22Rv1 (cell line): Measurements from ENCODE around the gene ANKRD40.

ENCODE experiments used
- H3K27ac ChIP-seq: fragments of 450-650 bp; 2 replicates; pipeline ENCODE4 v1.5.1; 2017
- ZFX ChIP-seq: fragments of 450-650 bp; IDR thresholded peaks from 2 replicates; pipeline ENCODE4 v1.6.1; 2017; ENCODE audit warnings: antibody characterized with exemption, borderline replicate concordance
- TF ChIP-seq, protein P1 (sequence below): fragments of 450-650 bp; IDR thresholded peaks from 2 replicates; pipeline ENCODE4 v1.5.1; 2017; ENCODE audit warnings: mild to moderate bottlenecking

The ANKRD40 gene

DNA sequence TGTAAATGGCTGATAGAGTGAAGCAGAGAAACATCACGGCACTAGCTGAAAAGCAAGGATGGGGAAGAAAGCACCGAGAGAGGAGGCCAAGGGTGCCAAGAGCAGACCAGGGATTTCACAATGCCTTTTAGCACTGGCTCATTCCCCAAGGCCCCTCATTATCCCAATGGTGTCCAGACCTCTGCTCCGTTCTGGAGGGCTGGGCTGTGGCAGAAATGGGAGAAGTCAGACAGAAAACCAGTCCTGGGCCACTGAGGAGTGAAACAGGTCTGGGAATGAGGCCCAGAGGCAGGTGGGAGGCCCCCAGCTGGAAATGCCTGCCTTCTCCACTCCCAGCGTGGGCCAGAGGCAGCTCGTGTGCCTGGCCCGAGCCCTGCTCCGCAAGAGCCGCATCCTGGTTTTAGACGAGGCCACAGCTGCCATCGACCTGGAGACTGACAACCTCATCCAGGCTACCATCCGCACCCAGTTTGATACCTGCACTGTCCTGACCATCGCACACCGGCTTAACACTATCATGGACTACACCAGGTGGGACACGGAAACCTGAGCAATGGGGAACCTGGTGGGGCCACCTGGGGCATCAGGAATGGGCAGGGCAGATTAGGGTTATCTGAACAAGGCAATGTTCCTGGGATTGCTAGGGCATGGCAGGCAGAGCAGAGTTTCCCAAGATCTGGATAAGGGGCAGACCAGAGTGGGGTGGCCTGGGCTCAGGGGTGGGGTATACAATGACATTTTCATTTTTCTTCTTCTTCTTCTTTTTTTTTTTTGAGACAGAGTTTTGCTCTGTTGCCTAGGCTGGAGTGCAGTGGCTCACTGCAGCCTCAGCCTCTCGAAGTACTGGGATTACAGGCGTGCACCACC lies 20.3 kb downstream of the ANKRD40 start:
- H3K27ac ChIP-seq, result peak overlapping the region; percentile 57

DNA sequence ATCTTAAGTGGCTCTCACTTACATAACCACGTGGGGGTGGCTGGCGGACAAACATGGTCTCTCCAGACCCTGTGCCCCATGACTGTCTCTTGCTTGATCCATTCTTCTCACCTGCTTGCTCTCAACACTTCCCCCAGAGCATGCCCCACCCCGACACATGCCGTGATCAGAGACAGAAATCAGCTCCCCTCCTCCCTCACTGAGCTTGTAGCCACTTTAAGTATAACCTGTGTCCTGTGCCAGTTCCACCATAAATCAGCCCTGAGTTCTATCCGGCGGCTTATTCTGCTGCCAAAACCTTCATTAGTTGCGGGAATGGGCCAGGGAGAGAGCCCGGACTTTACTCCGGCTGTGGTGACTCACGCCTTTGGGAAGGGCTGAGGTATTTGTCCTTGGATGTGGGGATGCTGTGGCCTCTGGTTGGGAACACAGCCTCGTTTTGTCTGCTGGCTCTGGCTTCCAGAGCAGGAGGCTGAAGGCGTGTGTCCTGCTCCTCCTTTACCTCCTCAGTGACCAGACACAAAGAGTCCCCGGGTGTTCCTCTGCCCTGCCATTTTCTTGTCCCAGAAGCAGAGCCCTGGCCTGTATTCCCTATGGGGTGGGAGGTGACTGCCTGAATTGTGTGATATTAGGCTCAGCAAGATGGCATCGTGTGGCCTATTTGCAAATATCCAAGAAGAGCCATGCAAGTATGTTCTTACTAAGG lies 21.1 kb downstream of the ANKRD40 start:
- peak overlapping the region; percentile 57 for H3K27ac ChIP-seq

More for the DNA sequence above, 20.3 kb downstream of the ANKRD40 start:
- TF ChIP-seq, protein P1, sequence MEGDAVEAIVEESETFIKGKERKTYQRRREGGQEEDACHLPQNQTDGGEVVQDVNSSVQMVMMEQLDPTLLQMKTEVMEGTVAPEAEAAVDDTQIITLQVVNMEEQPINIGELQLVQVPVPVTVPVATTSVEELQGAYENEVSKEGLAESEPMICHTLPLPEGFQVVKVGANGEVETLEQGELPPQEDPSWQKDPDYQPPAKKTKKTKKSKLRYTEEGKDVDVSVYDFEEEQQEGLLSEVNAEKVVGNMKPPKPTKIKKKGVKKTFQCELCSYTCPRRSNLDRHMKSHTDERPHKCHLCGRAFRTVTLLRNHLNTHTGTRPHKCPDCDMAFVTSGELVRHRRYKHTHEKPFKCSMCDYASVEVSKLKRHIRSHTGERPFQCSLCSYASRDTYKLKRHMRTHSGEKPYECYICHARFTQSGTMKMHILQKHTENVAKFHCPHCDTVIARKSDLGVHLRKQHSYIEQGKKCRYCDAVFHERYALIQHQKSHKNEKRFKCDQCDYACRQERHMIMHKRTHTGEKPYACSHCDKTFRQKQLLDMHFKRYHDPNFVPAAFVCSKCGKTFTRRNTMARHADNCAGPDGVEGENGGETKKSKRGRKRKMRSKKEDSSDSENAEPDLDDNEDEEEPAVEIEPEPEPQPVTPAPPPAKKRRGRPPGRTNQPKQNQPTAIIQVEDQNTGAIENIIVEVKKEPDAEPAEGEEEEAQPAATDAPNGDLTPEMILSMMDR, result no peak
- no peak for TF ChIP-seq ZFX

DNA sequence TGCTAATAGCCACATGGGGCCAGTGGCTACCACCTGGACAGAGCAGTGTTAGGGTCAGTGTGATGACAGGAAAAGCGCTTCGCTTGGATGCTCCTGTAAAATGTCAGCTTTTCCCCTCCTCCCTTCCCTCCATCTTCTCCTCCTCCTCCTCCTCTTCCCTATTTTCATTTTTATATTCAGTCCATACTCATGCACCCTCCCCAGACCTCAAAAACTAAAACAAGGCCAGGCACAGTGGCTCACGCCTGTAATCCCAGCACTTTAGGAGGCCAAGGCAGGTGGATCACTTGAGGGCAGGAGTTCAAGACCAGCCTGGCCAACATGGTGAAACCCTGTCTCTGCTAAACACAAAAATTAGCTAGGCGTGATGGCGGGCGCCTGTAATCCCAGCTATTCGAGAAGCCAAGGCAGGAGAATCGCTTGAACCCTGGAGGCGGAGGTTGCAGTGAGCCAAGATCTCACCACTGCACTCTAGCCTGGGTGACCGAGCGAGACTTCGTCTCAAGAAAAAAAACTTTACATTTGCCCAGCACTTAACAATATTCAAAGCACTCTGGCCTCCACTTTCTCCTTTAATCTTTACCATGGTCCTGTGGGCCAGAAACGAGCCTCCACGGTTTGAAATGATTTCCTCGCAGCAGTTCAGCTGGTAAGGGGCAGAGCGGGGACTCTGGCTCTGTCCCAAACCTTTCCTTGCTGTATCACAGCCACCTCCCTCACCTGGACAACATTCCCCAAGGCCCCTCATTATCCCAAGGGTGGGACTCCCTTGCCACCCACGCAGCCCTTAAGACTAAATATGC lies 21.8 kb downstream of the ANKRD40 start:
- peak overlapping the region; percentile 70 for H3K27ac ChIP-seq
- TF ChIP-seq, protein P1, result no peak
- TF ChIP-seq ZFX, result no peak

More for the DNA sequence above, 21.1 kb downstream of the ANKRD40 start:
- TF ChIP-seq ZFX, result no peak
- TF ChIP-seq, protein P1, result no peak

DNA sequence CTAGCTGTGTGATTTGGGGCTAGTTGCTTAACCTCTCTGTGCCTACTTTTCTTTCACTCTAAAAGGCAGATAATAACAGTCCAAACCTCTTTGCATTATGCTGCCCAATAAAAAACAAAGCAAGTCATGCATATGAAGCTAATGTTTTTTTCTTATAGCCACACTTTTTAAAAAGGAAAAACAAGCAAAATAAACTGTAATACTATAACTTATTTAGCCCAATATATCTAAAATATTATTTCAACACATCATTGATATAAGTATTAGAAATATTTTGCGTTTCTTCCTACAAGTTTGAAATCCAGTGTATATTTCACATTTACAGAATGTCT lies 22.4 kb downstream of the ANKRD40 start:
- H3K27ac ChIP-seq, result peak overlapping the region; percentile 70
- TF ChIP-seq, protein P1, result no peak
- TF ChIP-seq ZFX, result no peak

DNA sequence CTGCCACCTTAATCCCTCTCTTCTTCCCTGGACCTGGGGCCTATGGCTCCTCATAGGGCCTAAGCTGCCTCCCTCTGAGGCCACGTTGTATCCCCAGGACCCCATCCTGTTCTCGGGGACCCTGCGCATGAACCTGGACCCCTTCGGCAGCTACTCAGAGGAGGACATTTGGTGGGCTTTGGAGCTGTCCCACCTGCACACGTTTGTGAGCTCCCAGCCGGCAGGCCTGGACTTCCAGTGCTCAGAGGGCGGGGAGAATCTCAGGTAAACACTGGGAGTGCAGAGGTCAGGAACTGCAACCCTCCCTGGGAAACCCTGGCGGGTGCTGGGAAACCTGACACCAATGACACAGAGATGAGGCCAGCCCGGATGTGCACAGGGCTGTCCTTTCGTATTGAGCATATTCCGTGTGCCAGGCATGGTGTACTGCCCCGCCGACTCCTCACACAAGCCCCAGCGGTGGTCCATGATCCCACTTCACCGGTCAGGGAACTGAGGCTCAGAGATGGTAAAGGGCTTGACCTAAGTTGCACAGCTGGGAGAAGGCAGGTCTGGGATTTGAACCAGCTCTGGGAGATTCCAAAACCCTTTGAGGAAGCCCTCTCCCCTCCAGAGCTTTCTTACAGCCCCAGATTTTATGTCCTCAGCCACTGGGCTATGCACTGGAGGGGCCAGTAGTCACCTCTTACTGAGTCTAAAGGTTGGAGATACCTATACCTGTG lies 22.9 kb downstream of the ANKRD40 start:
- peak overlapping the region; percentile 70 for H3K27ac ChIP-seq
- TF ChIP-seq, protein P1, result no peak
- TF ChIP-seq ZFX, result no peak

DNA sequence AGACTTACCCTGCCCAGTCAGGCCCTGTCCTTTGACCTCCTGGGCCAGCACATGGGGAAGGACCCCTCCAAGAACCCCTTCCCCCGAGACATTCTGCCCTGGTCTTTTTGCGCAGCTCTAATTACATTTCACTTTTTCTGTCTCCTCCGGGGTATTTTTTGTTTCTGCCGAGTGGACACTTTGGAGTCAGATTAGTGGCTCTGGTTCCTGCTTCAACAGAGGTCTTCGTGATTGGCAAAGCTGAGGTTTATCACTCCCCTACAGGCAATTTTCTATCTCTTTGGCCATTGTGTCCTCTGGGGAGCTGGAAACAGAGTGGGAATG lies 23.5 kb downstream of the ANKRD40 start:
- H3K27ac ChIP-seq, result peak overlapping the region; percentile 70
- TF ChIP-seq, protein P1, result no peak
- no peak for TF ChIP-seq ZFX
